Gastroesophageal sphincter (tissue), 4 donors: ENCODE results near the gene RIC8B. TPM values are rescaled to one million over a fixed set of nuclear protein-coding genes. Genes with fewer than 3 reads are reported as not detected.
"Not testable (repeated sequence)": the region's sequence is repeated elsewhere in the genome, so short reads cannot be mapped to it uniquely, and the experiment has no call there.

Source experiments
- ATAC-seq: fragments of 150-250 bp; one replicate; pipeline ENCODE4 v1.9.1; 2016; ENCODE audit warnings: mild to moderate bottlenecking, moderate library complexity
- H3K27ac ChIP-seq, 4 donors: fragments of 200-600 bp; sonication (generic) in 3 of 4; 1 replicate in 3 of 4; 2 replicates in 1 of 4; pipeline ENCODE4 v1.5.1; 2016 to 2019
- H3K27me3 ChIP-seq: fragments of 200-600 bp; sonication (generic); one replicate; pipeline ENCODE4 v1.5.1; 2019
- H3K36me3 ChIP-seq, 2 donors: fragments of 200-600 bp; sonication (generic); one replicate each; pipeline ENCODE4 v1.5.1; 2019; ENCODE audit warnings: control low read depth in 1 of 2
- H3K4me1 ChIP-seq, 3 donors: fragments of 200-600 bp; sonication (generic); 1 replicate in 2 of 3; 2 replicates in 1 of 3; pipeline ENCODE4 v1.5.1; 2016 to 2019; ENCODE audit warnings: control low read depth in 2 of 3
- H3K4me3 ChIP-seq, 2 donors: fragments of 200-600 bp; sonication (generic); one replicate each; pipeline ENCODE4 v1.5.1; 2019; ENCODE audit warnings: mild to moderate bottlenecking in 1 of 2, moderate library complexity in 1 of 2
- H3K9me3 ChIP-seq, 3 donors: fragments of 200-600 bp; sonication (generic); one replicate each; pipeline ENCODE4 v1.5.1; 2017 to 2019; ENCODE audit warnings: control low read depth in 2 of 3
- EP300 ChIP-seq: sonication (generic); formaldehyde crosslinking; IDR thresholded peaks from one replicate; pipeline ENCODE4 v1.6.1; 2017; ENCODE audit warnings: antibody characterized with exemption, mild to moderate bottlenecking
- POLR2A ChIP-seq, 2 donors: fragments of 450-650 bp; IDR thresholded peaks; one replicate each; pipeline ENCODE4 v1.6.1; 2017; ENCODE audit warnings: antibody characterized with exemption in 2 of 2, mild to moderate bottlenecking in 2 of 2, moderate library complexity in 1 of 2
- POLR2AphosphoS5 ChIP-seq: sonication (generic); formaldehyde crosslinking; IDR thresholded peaks from one replicate; pipeline ENCODE4 v1.6.1; 2017; ENCODE audit warnings: antibody characterized with exemption
- whole genome bisulfite sequencing, 2 donors: methylation state at CpG; one replicate each; pipeline ENCODE4 v1.1.5; 2018; ENCODE audit warnings: low coverage in 1 of 2; 5-methylcytosine and 5-hydroxymethylcytosine counted together
- total RNA-seq, 4 donors: library from RNA; depleted of rRNA; stranded (reverse); fragments of >200 nt; gene quantifications; one replicate each; pipeline ENCODE4 v1.1.0, GENCODE V29; 2016
- TF ChIP-seq, protein P1 (sequence below), 4 experiments: fragments of 200-600 bp in 2 of 4; fragments of 450-650 bp in 2 of 4; sonication (generic) in 1 of 4; IDR thresholded peaks; one replicate each; pipeline ENCODE4 v1.5.1; 2017 to 2019; ENCODE audit warnings: antibody characterized with exemption in 4 of 4, mild to moderate bottlenecking in 2 of 4, moderate library complexity in 2 of 4

RIC8B gene, protein sequence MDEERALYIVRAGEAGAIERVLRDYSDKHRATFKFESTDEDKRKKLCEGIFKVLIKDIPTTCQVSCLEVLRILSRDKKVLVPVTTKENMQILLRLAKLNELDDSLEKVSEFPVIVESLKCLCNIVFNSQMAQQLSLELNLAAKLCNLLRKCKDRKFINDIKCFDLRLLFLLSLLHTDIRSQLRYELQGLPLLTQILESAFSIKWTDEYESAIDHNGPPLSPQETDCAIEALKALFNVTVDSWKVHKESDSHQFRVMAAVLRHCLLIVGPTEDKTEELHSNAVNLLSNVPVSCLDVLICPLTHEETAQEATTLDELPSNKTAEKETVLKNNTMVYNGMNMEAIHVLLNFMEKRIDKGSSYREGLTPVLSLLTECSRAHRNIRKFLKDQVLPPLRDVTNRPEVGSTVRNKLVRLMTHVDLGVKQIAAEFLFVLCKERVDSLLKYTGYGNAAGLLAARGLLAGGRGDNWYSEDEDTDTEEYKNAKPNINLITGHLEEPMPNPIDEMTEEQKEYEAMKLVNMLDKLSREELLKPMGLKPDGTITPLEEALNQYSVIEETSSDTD
- 10 to 100 TPM; 13.3 to 18.4 (median 15.6) TPM for total RNA-seq

- Histone ChIP-seq H3K27me3 (no peaks in the 10 kb centered on the region), H3K9me3 (no peaks in the 10 kb centered on the region), H3K4me3 (peak within 1 kb of the TSS; percentile 65 to 92), H3K4me1 (peaks cover 6 to 29% (median 8%) of the 10 kb centered on the region in 3 donors), H3K27ac (peak within 1 kb of the TSS; percentile 80 to 95 (median 92)), H3K36me3 (no peaks in the 10 kb centered on the region)
- ATAC-seq, result peak; percentile 97
- TF ChIP-seq, protein P1, sequence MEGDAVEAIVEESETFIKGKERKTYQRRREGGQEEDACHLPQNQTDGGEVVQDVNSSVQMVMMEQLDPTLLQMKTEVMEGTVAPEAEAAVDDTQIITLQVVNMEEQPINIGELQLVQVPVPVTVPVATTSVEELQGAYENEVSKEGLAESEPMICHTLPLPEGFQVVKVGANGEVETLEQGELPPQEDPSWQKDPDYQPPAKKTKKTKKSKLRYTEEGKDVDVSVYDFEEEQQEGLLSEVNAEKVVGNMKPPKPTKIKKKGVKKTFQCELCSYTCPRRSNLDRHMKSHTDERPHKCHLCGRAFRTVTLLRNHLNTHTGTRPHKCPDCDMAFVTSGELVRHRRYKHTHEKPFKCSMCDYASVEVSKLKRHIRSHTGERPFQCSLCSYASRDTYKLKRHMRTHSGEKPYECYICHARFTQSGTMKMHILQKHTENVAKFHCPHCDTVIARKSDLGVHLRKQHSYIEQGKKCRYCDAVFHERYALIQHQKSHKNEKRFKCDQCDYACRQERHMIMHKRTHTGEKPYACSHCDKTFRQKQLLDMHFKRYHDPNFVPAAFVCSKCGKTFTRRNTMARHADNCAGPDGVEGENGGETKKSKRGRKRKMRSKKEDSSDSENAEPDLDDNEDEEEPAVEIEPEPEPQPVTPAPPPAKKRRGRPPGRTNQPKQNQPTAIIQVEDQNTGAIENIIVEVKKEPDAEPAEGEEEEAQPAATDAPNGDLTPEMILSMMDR (IDR thresholded peaks at IDR 0.05), result peak in 1 of 4 experiments; percentile 34
- TF ChIP-seq POLR2A (IDR thresholded peaks at IDR 0.05), result peak; percentile 78 to 86
- TF ChIP-seq EP300, result no peak
- TF ChIP-seq POLR2AphosphoS5, result peak; percentile 94
- 0 to 1% methylated on average over 15 to 19 of the region's 66 CpGs for WGBS, 2 donors
Measured at GRCh38 chr12:106774005-106774807, at the start of gene RIC8B. Gene RIC8B (plus strand): TSS chr12:106774682. CDS start chr12:106774746, 64 bp downstream.

- no peak for ATAC-seq
Measured at GRCh38 chr12:106724934-106725333, 49.5 kb upstream of the RIC8B start.

DNA sequence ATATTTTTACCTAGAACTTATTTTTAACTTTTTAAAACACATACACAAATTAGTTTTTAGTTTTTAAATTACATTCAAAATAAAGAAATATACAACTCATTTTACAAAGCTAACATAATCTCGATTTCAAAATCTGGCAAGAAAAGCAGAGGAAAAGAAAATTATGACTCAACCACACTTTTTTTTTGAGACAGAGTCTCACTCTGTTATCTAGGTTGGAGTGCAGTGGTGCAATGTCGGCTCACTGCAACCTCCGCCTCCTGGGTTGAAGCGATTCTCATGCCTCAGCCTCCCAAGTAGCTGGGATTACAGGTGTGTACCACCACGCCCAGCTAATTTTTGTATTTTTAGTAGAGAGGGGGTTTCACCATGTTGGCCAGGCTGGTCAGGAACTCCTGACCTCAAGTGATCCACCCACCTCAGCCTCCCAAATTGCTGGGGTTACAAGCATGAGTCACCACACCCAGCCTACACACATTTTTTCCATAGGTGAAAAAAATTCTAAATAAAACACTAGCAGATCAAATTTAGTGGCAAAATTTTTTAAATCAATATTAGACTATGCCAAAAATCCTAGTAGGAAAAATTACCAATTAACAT, 47.8 kb upstream of the RIC8B start:
- not testable (repeated sequence) for H3K4me1 ChIP-seq, H3K27ac ChIP-seq, H3K27me3 ChIP-seq, H3K4me3 ChIP-seq, H3K9me3 ChIP-seq, H3K36me3 ChIP-seq, ATAC-seq
- WGBS, 2 donors, result 80 to 82% methylated on average over 2 to 4 of the region's 5 CpGs

More at GRCh38 chr12:106724934-106725333, 49.5 kb upstream of the RIC8B start:
- Histone ChIP-seq H3K36me3 (no peaks in the 10 kb centered on the region), H3K4me3 (no peak overlapping the region), H3K27ac (no peak overlapping the region), H3K9me3 (no peaks in the 10 kb centered on the region), H3K27me3 (no peaks in the 10 kb centered on the region), H3K4me1 (no peaks in the 10 kb centered on the region)
- 89 to 100% methylated on average over 4 to 5 of the region's 6 CpGs for WGBS, 2 donors
- TF ChIP-seq, protein P1 (IDR thresholded peaks at IDR 0.05), result no peak
- TF ChIP-seq POLR2A (IDR thresholded peaks at IDR 0.05) (no peak), EP300 (no peak), POLR2AphosphoS5 (no peak)

GRCh38 chr12:106729611-106730010, 44.9 kb upstream of the RIC8B start:
- H3K4me1 ChIP-seq, result no peaks in the 10 kb centered on the region
- H3K4me3 ChIP-seq, result no peak overlapping the region
- WGBS, 2 donors, result 92 to 100% methylated on average over 1 of the region's 1 CpG
- no peak for ATAC-seq
- no peaks in the 10 kb centered on the region for H3K27me3 ChIP-seq
- H3K27ac ChIP-seq, result no peak overlapping the region
- TF ChIP-seq EP300, result no peak
- TF ChIP-seq POLR2A (IDR thresholded peaks at IDR 0.05), result no peak
- TF ChIP-seq, protein P1 (IDR thresholded peaks at IDR 0.05), result no peak
- no peak for TF ChIP-seq POLR2AphosphoS5
- no peaks in the 10 kb centered on the region for H3K36me3 ChIP-seq
- H3K9me3 ChIP-seq, result no peaks in the 10 kb centered on the region

- no peak overlapping the region for H3K27ac ChIP-seq
- no peak overlapping the region for H3K4me3 ChIP-seq
- H3K27me3 ChIP-seq, result no peaks in the 10 kb centered on the region
- no peaks in the 10 kb centered on the region for H3K9me3 ChIP-seq
- 95 to 100% methylated on average over 4 of the region's 5 CpGs for whole genome bisulfite sequencing, 2 donors
- TF ChIP-seq, protein P1 (IDR thresholded peaks at IDR 0.05), result no peak
- TF ChIP-seq POLR2AphosphoS5 (no peak), POLR2A (IDR thresholded peaks at IDR 0.05) (no peak), EP300 (no peak)
- ATAC-seq, result no peak
- H3K4me1 ChIP-seq, result no peaks in the 10 kb centered on the region
- no peaks in the 10 kb centered on the region for H3K36me3 ChIP-seq
Measured at GRCh38 chr12:106732890-106733289, 41.6 kb upstream of the RIC8B start.
